Body of pancreas (tissue), 4 donors: ENCODE measurements around the gene FRAS1. TPM values are rescaled to one million over a fixed set of nuclear protein-coding genes. Genes with fewer than 3 reads are reported as not detected.

ENCODE experiments used
- ATAC-seq: fragments of 150-250 bp; one replicate; pipeline ENCODE4 v1.9.1; 2016
- DNase-seq, 4 donors: peaks; one replicate each; pipeline ENCODE4 v3.0.0-alpha.2; 2019
- H3K27ac ChIP-seq, 4 donors: fragments of 200-600 bp; sonication (generic); 1 replicate in 3 of 4; 2 replicates in 1 of 4; pipeline versions ENCODE4 v1.5.1 to v1.6.1; 2016 to 2019; ENCODE audit warnings: mild to moderate bottlenecking in 1 of 4, mixed read lengths in 1 of 4, moderate library complexity in 1 of 4
- H3K27me3 ChIP-seq, 2 donors: fragments of 200-600 bp; sonication (generic); one replicate each; pipeline ENCODE4 v1.6.0; 2016; ENCODE audit warnings: mild to moderate bottlenecking in 1 of 2
- H3K36me3 ChIP-seq, 2 donors: fragments of 200-600 bp; sonication (generic); replicated peaks in 1 of 2; 2 replicates each; pipeline ENCODE4 v1.5.1; 2016; ENCODE audit warnings: low read depth in 2 of 2; ENCODE audit not compliant: insufficient read depth in 1 of 2
- H3K4me1 ChIP-seq: fragments of 200-600 bp; sonication (generic); one replicate; pipeline ENCODE4 v1.6.0; 2016
- H3K4me3 ChIP-seq, 2 donors: fragments of 200-600 bp; sonication (generic); 1 replicate in 1 of 2; 2 replicates in 1 of 2; pipeline ENCODE4 v1.5.1; 2016 to 2019
- H3K9me3 ChIP-seq, 3 donors: fragments of 200-600 bp; sonication (generic); 1 replicate in 2 of 3; 2 replicates in 1 of 3; pipeline ENCODE4 v1.5.1; 2016
- CTCF ChIP-seq, 7 experiments: fragments of 450-650 bp in 4 of 7; fragments of 200-600 bp in 3 of 7; sonication (generic) in 3 of 7; IDR thresholded peaks; one replicate each; pipeline ENCODE4 v1.5.1; 2016 to 2019; ENCODE audit warnings: antibody characterized with exemption in 7 of 7
- POLR2A ChIP-seq, 3 donors: fragments of 450-650 bp; IDR thresholded peaks; one replicate each; pipeline ENCODE4 v1.6.1; 2016; ENCODE audit warnings: antibody characterized with exemption in 3 of 3, mild to moderate bottlenecking in 2 of 3
- WGBS, 2 donors: methylation state at CpG; one replicate each; pipeline ENCODE4 v1.1.5; 2017; 5-methylcytosine and 5-hydroxymethylcytosine counted together
- intact Hi-C: fragments of 100-400 bp; cut with DNase I; formaldehyde crosslinking; loops from one replicate; pipeline ENCODE4 v1.15.1; 2023
- total RNA-seq, 2 donors: library from RNA; depleted of rRNA; stranded (reverse); fragments of >200 nt; gene quantifications; one replicate each; pipeline ENCODE4 v1.1.0, GENCODE V29; 2016

The FRAS1 gene
- total RNA-seq, 2 donors from 2014 or later: 22.6 to 24.4 TPM

GRCh38 chr4:78154972-78155590 is 98.0 kb downstream of the FRAS1 start:
- no peak for ATAC-seq
- DNase-seq: no peak
- TF ChIP-seq POLR2A (IDR thresholded peaks at IDR 0.05) (no peak), CTCF (IDR thresholded peaks at IDR 0.05) (no peak)
- Histone ChIP-seq H3K4me1 (peaks cover 8% of the 10 kb centered on the region), H3K4me3 (no peak overlapping the region), H3K9me3 (no peaks in the 10 kb centered on the region), H3K36me3 (no peaks in the 10 kb centered on the region), H3K27ac (peak overlapping the region in 2 of 4 donors; percentile 5 to 44), H3K27me3 (no peaks in the 10 kb centered on the region)
- WGBS, 2 donors: 77 to 78% methylated on average over 1 of the region's 1 CpG
- intact Hi-C loops: no loop called here

- WGBS, 2 donors: 32% methylated on average over 6 of the region's 6 CpGs
- Histone ChIP-seq H3K4me1 (peaks cover 7% of the 10 kb centered on the region), H3K27ac (peak overlapping the region in 3 of 4 donors; percentile 1 to 44 (median 5)), H3K27me3 (no peaks in the 10 kb centered on the region), H3K36me3 (no peaks in the 10 kb centered on the region), H3K4me3 (no peak overlapping the region), H3K9me3 (no peaks in the 10 kb centered on the region)
- intact Hi-C loops: no loop called here
- DNase-seq: no peak
- TF ChIP-seq POLR2A (IDR thresholded peaks at IDR 0.05) (no peak), CTCF (IDR thresholded peaks at IDR 0.05) (no peak)
- ATAC-seq: no peak
These were observed 98.5 kb downstream of the FRAS1 start for GRCh38 chr4:78155616-78156105.

DNA sequence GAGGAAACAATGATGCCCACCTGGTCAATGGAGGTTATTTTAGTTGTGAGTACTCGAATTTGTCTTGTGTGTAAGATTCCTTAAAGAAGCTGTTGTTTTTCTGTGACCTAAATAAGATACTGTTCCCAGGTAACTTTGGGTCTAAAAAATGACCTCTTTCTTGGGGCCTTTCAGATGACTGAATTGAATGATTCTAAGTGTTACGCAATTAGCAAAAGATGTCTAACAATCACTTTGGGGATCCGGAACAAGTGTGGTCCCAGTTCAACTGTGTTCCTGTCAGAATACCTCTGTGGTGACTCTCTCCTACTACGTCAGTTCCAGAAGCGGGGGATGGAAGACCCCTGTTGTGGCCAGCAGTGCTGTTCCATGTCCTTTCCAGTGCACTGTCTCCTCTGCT is 99.4 kb downstream of the FRAS1 start:
- no peak for DNase-seq
- ATAC-seq: no peak
- H3K4me3 ChIP-seq: no peak overlapping the region
- no peaks in the 10 kb centered on the region for H3K36me3 ChIP-seq
- no peaks in the 10 kb centered on the region for H3K27me3 ChIP-seq
- WGBS, 2 donors: 76 to 78% methylated on average over 5 of the region's 5 CpGs
- peaks cover 7% of the 10 kb centered on the region for H3K4me1 ChIP-seq
- intact Hi-C loops: no loop called here
- TF ChIP-seq CTCF (IDR thresholded peaks at IDR 0.05): no peak
- TF ChIP-seq POLR2A (IDR thresholded peaks at IDR 0.05): no peak
- H3K9me3 ChIP-seq: no peaks in the 10 kb centered on the region
- no peak overlapping the region for H3K27ac ChIP-seq

DNA sequence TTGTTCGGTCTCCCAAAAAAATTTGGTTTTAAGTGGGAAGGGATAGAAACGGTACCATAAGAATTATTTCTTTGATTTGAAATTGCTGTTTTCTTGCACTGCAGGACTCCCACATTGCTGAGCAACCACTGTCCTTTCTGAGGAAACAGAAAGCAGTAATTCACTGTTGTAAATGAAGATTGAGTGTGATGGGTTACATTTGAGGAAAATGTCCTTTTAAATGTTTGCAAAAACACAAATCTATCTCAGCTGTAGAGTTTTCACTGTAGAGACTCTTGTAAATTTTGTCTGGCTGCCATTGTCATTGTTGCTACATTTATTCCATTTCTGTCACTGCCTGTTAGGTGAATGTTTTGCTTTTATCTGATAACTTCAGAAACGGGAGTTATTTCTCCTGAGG is 105.2 kb downstream of the FRAS1 start:
- Histone ChIP-seq H3K36me3 (no peaks in the 10 kb centered on the region), H3K4me1 (no peaks in the 10 kb centered on the region), H3K27me3 (no peaks in the 10 kb centered on the region), H3K9me3 (no peaks in the 10 kb centered on the region), H3K27ac (peak overlapping the region in 1 of 4 donors; percentile 2), H3K4me3 (no peak overlapping the region)
- intact Hi-C loops: no loop called here
- DNase-seq (no peak), ATAC-seq (no peak)
- TF ChIP-seq CTCF (IDR thresholded peaks at IDR 0.05) (no peak), POLR2A (IDR thresholded peaks at IDR 0.05) (no peak)
- 32 to 34% methylated on average over 3 of the region's 3 CpGs for WGBS, 2 donors

GRCh38 chr4:78162821-78163220 is 105.7 kb downstream of the FRAS1 start:
- no peaks in the 10 kb centered on the region for H3K27me3 ChIP-seq
- DNase-seq (no peak), ATAC-seq (no peak)
- intact Hi-C loops: no loop called here
- peak overlapping the region in 1 of 4 donors; percentile 2 for H3K27ac ChIP-seq
- H3K36me3 ChIP-seq: no peaks in the 10 kb centered on the region
- no peaks in the 10 kb centered on the region for H3K9me3 ChIP-seq
- TF ChIP-seq POLR2A (IDR thresholded peaks at IDR 0.05) (no peak), CTCF (IDR thresholded peaks at IDR 0.05) (no peak)
- no peak overlapping the region for H3K4me3 ChIP-seq
- 72 to 82% methylated on average over 3 of the region's 3 CpGs for WGBS, 2 donors
- no peaks in the 10 kb centered on the region for H3K4me1 ChIP-seq
